Measurements from ENCODE around the gene HOXC6.

HOXC6 gene

GRCh38 chr12:54010972-54011664, 17.1 kb upstream of the HOXC6 start (continued):
- TF ChIP-seq ZNF280D (tag by site-specific recombination; IDR thresholded peaks at IDR 0.05) (no peak), ZNF610 (tag by site-specific recombination; IDR thresholded peaks at IDR 0.05; ENCODE audit: borderline replicate concordance) (no peak)

GRCh38 chr12:54011665-54012532, 16.3 kb upstream of the HOXC6 start:
- POLR2A ChIA-PET, result interaction anchor here (0.6 kb wide), 1 partner anchor 177 kb away, joined by 6 read pairs; the partner anchor contains the start of gene SMUG1
- CTCF ChIA-PET, result interaction anchor here (1.0 to 2.2 kb wide), 3 partner anchors 20 to 203 kb away, joined by 3 to 7 read pairs (median 6); no protein-coding TSS in a partner anchor
- Histone ChIP-seq H3K36me3 (ENCODE audit: control insufficient read depth in 2 of 2, insufficient read depth in 1 of 2, low read length in 2 of 2) (no peaks in the 10 kb centered on the region), H3K4me3 (ENCODE audit: low read depth, low read length) (no peak overlapping the region), H3K9me3 (ENCODE audit: control insufficient read depth, insufficient read depth, low read depth, low read length) (no peaks in the 10 kb centered on the region), H3K27ac (ENCODE audit: extremely low read depth, low read depth, low read length) (peak overlapping the region; percentile 93), H3K4me1 (ENCODE audit: control insufficient read depth, insufficient read depth, low read length) (peaks cover 43% of the 10 kb centered on the region)
- peak; percentile 75; the same call in 1 of the 2 replicates for TF ChIP-seq ZNF362 (tag by site-specific recombination; IDR thresholded peaks at IDR 0.05)
- no peak for TF ChIP-seq MYNN (tag by site-specific recombination; IDR thresholded peaks at IDR 0.05; ENCODE audit: borderline replicate concordance)
- TF ChIP-seq ZNF639 (tag by site-specific recombination; IDR thresholded peaks at IDR 0.05), result no peak
- no peak for TF ChIP-seq PRDM1 (tag by site-specific recombination; IDR thresholded peaks at IDR 0.05)
- TF ChIP-seq ZBTB44 (tag by site-specific recombination; IDR thresholded peaks at IDR 0.05), result no peak
- TF ChIP-seq KLF17 (tag by site-specific recombination; IDR thresholded peaks at IDR 0.05), result 0 out of 2 replicates have a peak, but pooled peaks have one; percentile 7
- no peak for TF ChIP-seq ZNF148 (tag by site-specific recombination; IDR thresholded peaks at IDR 0.05; ENCODE audit: borderline replicate concordance)
- no peak for TF ChIP-seq SP2 (tag by site-specific recombination; IDR thresholded peaks at IDR 0.05)
- no peak for TF ChIP-seq ZNF664 (tag by site-specific recombination; IDR thresholded peaks at IDR 0.05)
